K562 (cell line): Measurements from ENCODE around the gene PHF14. TPM values are rescaled to one million over a fixed set of nuclear protein-coding genes. Genes with fewer than 3 reads are reported as not detected.

Experiments
- EZH2 ChIP-seq: IDR thresholded peaks from 2 replicates; pipeline ENCODE4 v1.6.1; 2012; ENCODE audit warnings: low read depth, mild to moderate bottlenecking, inconsistent platforms, low read length, borderline replicate concordance
- OTX1 ChIP-seq: fragments of 450-650 bp; formaldehyde crosslinking; IDR thresholded peaks from 2 replicates; pipeline ENCODE4 v1.4.0; 2022; ENCODE audit warnings: mild to moderate bottlenecking
- ZMIZ1 ChIP-seq, 2 experiments: fragments of 150-350 bp in 1 of 2; IDR thresholded peaks; 2 replicates each; pipeline ENCODE4 v1.6.1; 2012 to 2016; ENCODE audit warnings: low read depth in 2 of 2, low read length in 2 of 2, mild to moderate bottlenecking in 1 of 2, moderate library complexity in 1 of 2
- ZNF134 ChIP-seq: fragments of 250-450 bp; sonication (Bioruptor Pico); conservative IDR thresholded peaks from 2 replicates; pipeline ENCODE4 v1.4.0; 2020
- ZNF224 ChIP-seq: sonication (generic); formaldehyde crosslinking; IDR thresholded peaks from 2 replicates; pipeline ENCODE4 v1.8.0; 2022; ENCODE audit warnings: mild to moderate bottlenecking, missing genetic modification reagents
- polyA plus RNA-seq, 8 experiments: library from polyadenylated mRNA; depleted of rRNA in 4 of 8; stranded (reverse) in 5 of 8; unstranded in 3 of 8; fragments of >200 nt; fragmentation: Nextera tagmentation in 2 of 8; fragmentation: Illumina TruSeq in 1 of 8; extraction: Ambion mirVana in 2 of 8; extraction: Trizol in 1 of 8; gene quantifications; 2 replicates each; pipeline versions ENCODE4 v1.2.1 to v1.2.3, GENCODE V29; 2011 to 2014; ENCODE audit warnings: inconsistent platforms in 1 of 8, missing spikeins in 1 of 8
- total RNA-seq, 7 experiments: library from RNA; depleted of rRNA in 6 of 7; stranded (reverse); fragments of >200 nt in 6 of 7; fragmentation: Illumina TruSeq in 2 of 7; extraction: Trizol in 2 of 7; gene quantifications; 2 replicates each; pipeline versions ENCODE4 v1.2.1 to v1.2.3, GENCODE V29; 2011 to 2021; ENCODE audit warnings: low replicate concordance in 1 of 7
- TF ChIP-seq, protein P1 (sequence below): IDR thresholded peaks from 3 replicates; pipeline ENCODE4 v1.6.1; 2011; ENCODE audit warnings: borderline replicate concordance, mild to moderate bottlenecking, moderate library complexity; ENCODE audit not compliant: insufficient read length; ENCODE audit errors: extremely low read depth

The PHF14 gene
- total and polyA plus RNA-seq, 9 of the 15 experiments (the other 6 are each of a cell fraction or from before 2014, with no cell fraction given), result 27.5 to 67.6 (median 41.4) TPM

DNA sequence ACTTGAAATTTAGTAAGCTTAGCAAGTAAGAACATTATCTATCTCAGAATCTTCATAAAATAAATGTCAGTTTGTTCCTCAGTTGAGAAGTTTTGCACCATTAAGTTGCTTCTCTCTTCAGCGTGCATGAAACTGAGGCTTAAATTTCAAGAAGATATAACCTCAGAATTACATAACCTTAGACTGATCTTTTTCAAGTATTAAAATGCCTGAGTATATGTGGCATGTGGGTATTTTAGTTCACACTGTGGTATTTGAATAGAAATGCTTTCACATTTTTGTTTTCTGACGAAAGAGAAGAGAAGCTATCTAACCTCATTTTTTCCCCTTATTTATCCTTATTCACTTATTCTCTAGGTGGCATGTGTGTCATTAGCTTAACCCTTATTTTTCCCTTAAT, 104.1 kb downstream of the PHF14 start (continued):
- TF ChIP-seq EZH2, result no peak
- TF ChIP-seq OTX1 (CRISPR knock-in tag), result no peak
- TF ChIP-seq, protein P1, sequence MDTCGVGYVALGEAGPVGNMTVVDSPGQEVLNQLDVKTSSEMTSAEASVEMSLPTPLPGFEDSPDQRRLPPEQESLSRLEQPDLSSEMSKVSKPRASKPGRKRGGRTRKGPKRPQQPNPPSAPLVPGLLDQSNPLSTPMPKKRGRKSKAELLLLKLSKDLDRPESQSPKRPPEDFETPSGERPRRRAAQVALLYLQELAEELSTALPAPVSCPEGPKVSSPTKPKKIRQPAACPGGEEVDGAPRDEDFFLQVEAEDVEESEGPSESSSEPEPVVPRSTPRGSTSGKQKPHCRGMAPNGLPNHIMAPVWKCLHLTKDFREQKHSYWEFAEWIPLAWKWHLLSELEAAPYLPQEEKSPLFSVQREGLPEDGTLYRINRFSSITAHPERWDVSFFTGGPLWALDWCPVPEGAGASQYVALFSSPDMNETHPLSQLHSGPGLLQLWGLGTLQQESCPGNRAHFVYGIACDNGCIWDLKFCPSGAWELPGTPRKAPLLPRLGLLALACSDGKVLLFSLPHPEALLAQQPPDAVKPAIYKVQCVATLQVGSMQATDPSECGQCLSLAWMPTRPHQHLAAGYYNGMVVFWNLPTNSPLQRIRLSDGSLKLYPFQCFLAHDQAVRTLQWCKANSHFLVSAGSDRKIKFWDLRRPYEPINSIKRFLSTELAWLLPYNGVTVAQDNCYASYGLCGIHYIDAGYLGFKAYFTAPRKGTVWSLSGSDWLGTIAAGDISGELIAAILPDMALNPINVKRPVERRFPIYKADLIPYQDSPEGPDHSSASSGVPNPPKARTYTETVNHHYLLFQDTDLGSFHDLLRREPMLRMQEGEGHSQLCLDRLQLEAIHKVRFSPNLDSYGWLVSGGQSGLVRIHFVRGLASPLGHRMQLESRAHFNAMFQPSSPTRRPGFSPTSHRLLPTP, result no peak
- no peak for TF ChIP-seq ZMIZ1 (IDR thresholded peaks at IDR 0.05; ENCODE audit: low read depth in 2 of 2, low read length in 2 of 2)
- no peak for TF ChIP-seq ZNF134 (CRISPR knock-in tag)
- no peak for TF ChIP-seq ZNF224
- TF ChIP-seq, all 486 proteins: peak for 0
